ENCODE results near the gene HLA-DQB2. TPM values are rescaled to one million over a fixed set of nuclear protein-coding genes. Genes with fewer than 3 reads are reported as not detected.

HLA-DQB2 gene
- total RNA-seq, 2 donors from 2014 or later: 1.5 TPM; not detected in 1

DNA sequence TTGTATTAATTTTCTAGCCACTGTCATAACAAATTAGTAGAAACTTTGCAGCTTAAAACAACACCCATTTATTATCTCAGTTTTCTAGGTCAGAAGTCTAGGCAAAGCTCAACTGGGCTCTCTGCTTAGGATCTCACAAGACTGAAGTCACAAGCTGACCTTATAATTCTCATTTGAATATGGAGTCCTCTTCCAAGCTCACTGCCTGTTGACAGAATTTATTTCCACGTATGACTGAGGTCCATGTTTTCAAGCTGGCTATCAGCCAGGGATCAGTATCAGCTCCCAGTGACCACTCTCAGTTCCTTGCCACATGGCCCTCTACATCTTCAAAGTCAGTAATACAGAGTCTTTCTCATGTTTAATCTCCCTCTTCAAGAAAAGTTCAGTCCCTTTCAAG is 11.7 kb upstream of the HLA-DQB2 start:
- no peak for DNase-seq (ENCODE audit: low spot score)
- H3K27ac ChIP-seq: no peak overlapping the region
- intact Hi-C loops (cut with DNase I): no loop called here
- no peaks in the 10 kb centered on the region for H3K9me3 ChIP-seq
- H3K36me3 ChIP-seq: no peaks in the 10 kb centered on the region
- 14% methylated on average over 1 of the region's 1 CpG for WGBS
- H3K4me3 ChIP-seq: no peak overlapping the region
- no peak for TF ChIP-seq POLR2A (IDR thresholded peaks at IDR 0.05)
- no peaks in the 10 kb centered on the region for H3K4me1 ChIP-seq (replicated peaks)
- no peaks in the 10 kb centered on the region for H3K27me3 ChIP-seq (replicated peaks; ENCODE audit: insufficient read depth)

DNA sequence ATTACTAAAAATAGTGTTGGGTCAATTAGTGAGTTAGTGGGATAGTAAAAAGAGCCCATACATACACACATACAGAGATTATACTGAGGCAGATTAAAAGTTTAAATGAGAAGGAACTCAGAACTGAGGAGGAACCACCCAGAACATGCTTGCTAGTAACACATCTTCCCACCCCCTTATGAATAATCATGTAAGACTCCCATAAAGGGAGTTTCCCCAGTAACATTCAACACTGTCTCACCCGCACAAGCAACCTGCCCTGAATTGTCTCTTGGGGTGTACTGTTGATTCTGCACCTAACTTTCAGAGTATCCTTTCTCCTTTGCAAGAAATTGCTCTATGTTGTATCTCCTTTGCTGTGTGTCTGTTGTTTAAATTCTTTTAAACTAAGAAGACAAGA is 11.1 kb upstream of the HLA-DQB2 start:
- TF ChIP-seq, protein P1, sequence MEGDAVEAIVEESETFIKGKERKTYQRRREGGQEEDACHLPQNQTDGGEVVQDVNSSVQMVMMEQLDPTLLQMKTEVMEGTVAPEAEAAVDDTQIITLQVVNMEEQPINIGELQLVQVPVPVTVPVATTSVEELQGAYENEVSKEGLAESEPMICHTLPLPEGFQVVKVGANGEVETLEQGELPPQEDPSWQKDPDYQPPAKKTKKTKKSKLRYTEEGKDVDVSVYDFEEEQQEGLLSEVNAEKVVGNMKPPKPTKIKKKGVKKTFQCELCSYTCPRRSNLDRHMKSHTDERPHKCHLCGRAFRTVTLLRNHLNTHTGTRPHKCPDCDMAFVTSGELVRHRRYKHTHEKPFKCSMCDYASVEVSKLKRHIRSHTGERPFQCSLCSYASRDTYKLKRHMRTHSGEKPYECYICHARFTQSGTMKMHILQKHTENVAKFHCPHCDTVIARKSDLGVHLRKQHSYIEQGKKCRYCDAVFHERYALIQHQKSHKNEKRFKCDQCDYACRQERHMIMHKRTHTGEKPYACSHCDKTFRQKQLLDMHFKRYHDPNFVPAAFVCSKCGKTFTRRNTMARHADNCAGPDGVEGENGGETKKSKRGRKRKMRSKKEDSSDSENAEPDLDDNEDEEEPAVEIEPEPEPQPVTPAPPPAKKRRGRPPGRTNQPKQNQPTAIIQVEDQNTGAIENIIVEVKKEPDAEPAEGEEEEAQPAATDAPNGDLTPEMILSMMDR (IDR thresholded peaks at IDR 0.05): no peak
- TF ChIP-seq POLR2AphosphoS5 (IDR thresholded peaks at IDR 0.05): no peak
- Histone ChIP-seq H3K4me1 (replicated peaks) (no peaks in the 10 kb centered on the region), H3K27ac (no peak overlapping the region), H3K9me3 (no peaks in the 10 kb centered on the region), H3K36me3 (no peaks in the 10 kb centered on the region), H3K27me3 (replicated peaks; ENCODE audit: insufficient read depth) (no peaks in the 10 kb centered on the region), H3K4me3 (no peak overlapping the region)
- WGBS: 40% methylated on average over 1 of the region's 1 CpG
- intact Hi-C loops (cut with DNase I): no loop called here
- DNase-seq (ENCODE audit: low spot score): no peak

DNA sequence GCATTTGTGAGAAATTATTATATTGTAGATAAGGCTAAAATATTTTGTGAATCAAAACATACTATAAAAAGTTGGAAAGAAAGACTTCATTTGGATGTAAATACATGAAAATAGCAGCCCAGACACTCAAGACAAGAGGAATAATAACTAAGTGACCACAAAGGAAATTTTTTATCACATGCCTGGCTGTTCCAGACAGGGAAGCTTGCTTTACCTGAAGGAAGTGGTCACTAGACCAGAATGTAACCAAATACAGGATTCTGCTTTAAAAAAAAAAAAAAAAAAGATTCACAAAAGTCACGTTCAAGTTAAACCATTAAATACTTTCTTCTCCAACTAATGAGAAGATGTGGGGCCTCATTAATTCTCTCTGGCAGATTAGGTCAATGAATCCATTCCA is 9.3 kb upstream of the HLA-DQB2 start:
- intact Hi-C loops (cut with DNase I): no loop called here
- H3K4me1 ChIP-seq (replicated peaks): no peaks in the 10 kb centered on the region
- H3K4me3 ChIP-seq: no peak overlapping the region
- no peak for DNase-seq (ENCODE audit: low spot score)
- WGBS: 14% methylated on average over 1 of the region's 1 CpG
- H3K9me3 ChIP-seq: no peaks in the 10 kb centered on the region
- no peak overlapping the region for H3K27ac ChIP-seq
- no peaks in the 10 kb centered on the region for H3K27me3 ChIP-seq (replicated peaks; ENCODE audit: insufficient read depth)
- no peak for TF ChIP-seq POLR2AphosphoS5 (IDR thresholded peaks at IDR 0.05)
- TF ChIP-seq POLR2A (IDR thresholded peaks at IDR 0.05): no peak
- TF ChIP-seq, protein P1 (IDR thresholded peaks at IDR 0.05): no peak
- no peaks in the 10 kb centered on the region for H3K36me3 ChIP-seq

DNA sequence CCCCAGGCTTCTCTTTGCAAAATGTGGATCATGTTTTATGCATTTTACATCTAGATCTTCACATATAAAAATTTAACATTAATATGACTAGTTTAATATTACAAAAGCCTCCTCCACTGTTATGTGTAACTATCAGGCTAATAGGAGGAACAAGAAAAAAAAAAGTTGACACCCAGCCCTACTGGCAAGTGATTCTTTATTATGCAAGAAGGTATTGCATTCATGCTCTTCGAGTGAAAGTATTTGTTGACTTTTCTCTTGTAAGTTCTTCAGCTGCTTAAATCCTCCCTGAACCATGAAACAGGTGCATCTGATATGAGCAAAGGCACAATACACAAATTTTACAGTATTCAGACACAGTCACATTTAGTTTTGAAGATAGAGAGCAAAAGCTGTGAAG is 716 bp upstream of the HLA-DQB2 start:
- DNase-seq (ENCODE audit: low spot score): no peak
- Histone ChIP-seq H3K4me3 (no peak overlapping the region), H3K27ac (no peak overlapping the region), H3K9me3 (no peaks in the 10 kb centered on the region), H3K4me1 (replicated peaks) (no peaks in the 10 kb centered on the region), H3K36me3 (no peaks in the 10 kb centered on the region), H3K27me3 (replicated peaks; ENCODE audit: insufficient read depth) (peaks cover 3% of the 10 kb centered on the region)
- WGBS: 24% methylated on average over 1 of the region's 1 CpG
- intact Hi-C loops (cut with DNase I): no loop called here
- no peak for TF ChIP-seq POLR2AphosphoS5 (IDR thresholded peaks at IDR 0.05)
- TF ChIP-seq, protein P1 (IDR thresholded peaks at IDR 0.05): no peak
- TF ChIP-seq POLR2A (IDR thresholded peaks at IDR 0.05): no peak

DNA sequence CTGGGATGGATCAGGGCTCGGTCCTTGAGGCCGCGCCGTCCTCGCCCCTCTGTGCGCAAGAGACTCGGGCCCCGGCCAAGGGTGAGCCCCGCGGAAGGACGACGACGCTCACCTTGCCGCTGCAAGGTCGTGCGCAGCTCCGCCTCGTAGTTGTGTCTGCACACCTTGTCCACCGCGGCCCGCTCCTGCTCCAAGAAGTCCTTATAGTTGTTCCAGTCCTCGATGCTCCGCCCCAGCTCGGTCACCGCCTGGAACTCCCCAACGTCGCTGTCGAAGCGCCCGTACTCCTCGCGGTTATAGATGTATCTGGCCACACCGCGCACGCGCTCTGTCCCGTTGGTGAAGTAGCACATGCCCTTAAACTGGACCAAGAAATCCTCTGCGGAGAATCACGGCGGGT is 1.8 kb downstream of the HLA-DQB2 start:
- no peaks in the 10 kb centered on the region for H3K9me3 ChIP-seq
- 47% methylated on average over 35 of the region's 40 CpGs for WGBS
- intact Hi-C loops (cut with DNase I): no loop called here
- H3K4me1 ChIP-seq (replicated peaks): no peaks in the 10 kb centered on the region
- no peak overlapping the region for H3K4me3 ChIP-seq
- H3K27ac ChIP-seq: no peak overlapping the region
- no peak for DNase-seq (ENCODE audit: low spot score)
- TF ChIP-seq, protein P1 (IDR thresholded peaks at IDR 0.05): no peak
- TF ChIP-seq POLR2A (IDR thresholded peaks at IDR 0.05) (no peak), POLR2AphosphoS5 (IDR thresholded peaks at IDR 0.05) (no peak)
- peaks cover 3% of the 10 kb centered on the region for H3K27me3 ChIP-seq (replicated peaks; ENCODE audit: insufficient read depth)
- H3K36me3 ChIP-seq: no peaks in the 10 kb centered on the region
